GM18511 (cell line): ENCODE results near the gene NPM1.
"Not testable (repeated sequence)": the region's sequence is repeated elsewhere in the genome, so short reads cannot be mapped to it uniquely, and the experiment has no call there.

ENCODE experiments used
- ATAC-seq: cut with Tn5 transposase; IDR thresholded peaks from one replicate; pipeline ENCODE4 v1.9.1; 2021; ENCODE audit warnings: mild to moderate bottlenecking, moderate library complexity; ENCODE audit not compliant: unreplicated experiment

The NPM1 gene

GRCh38 chr5:171410181-171410580 is 22.5 kb downstream of the NPM1 start:
- no peak for ATAC-seq

DNA sequence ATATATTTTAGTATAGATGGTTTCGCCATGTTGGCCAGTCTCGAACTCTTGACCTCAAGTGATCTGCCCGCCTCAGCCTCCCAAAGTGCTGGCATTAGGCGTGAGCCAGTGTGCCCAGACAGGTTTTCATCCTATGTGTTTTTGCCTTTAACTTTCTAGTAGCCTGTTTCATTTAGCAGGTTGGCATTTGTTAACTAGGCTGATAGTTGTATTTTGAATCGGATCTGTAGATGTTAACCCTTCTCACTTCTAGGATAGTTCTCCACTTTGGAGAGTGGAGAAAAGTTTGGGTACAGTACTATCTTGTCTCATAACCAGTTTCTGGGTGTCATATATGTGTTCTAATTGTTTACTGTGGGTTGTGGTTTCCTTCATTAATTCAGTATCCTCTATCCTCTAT is 24.5 kb downstream of the NPM1 start:
- ATAC-seq: no peak

DNA sequence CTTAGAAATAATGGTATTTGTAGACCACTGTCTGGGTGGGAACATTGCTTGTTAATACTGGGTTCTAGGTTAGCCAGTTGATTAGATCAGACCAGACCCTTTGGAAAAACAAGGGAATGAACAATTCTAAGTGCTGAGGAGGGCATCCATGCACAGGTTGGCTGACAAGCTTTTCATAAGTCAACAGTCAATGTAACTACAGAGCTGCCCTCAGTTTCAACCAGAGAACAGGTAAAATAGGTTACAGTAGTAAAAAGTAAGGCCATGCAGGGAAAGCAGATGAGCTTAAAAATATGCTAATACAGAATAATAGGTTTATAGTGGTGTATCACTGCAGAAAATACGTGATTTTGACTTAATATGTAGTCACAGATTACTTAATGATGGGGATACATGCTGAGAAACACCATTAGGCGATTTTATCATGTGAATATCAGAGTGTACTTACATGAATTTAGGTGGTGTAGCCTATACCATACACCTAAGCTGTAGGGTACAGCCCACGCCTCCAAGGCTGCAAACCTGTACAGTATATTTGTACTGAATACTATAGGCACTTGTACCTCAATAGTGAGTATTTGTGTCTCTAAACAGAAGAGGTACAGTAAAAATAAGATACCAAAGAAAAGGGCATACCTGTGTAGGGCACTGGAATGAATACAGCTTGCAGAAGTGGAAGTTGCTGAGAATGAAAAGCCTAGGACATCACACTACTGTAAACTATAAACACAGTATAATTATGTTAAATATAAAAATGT is 25.7 kb downstream of the NPM1 start:
- no peak for ATAC-seq

GRCh38 chr5:171413993-171414392 is 26.3 kb downstream of the NPM1 start:
- ATAC-seq: not testable (repeated sequence)

DNA sequence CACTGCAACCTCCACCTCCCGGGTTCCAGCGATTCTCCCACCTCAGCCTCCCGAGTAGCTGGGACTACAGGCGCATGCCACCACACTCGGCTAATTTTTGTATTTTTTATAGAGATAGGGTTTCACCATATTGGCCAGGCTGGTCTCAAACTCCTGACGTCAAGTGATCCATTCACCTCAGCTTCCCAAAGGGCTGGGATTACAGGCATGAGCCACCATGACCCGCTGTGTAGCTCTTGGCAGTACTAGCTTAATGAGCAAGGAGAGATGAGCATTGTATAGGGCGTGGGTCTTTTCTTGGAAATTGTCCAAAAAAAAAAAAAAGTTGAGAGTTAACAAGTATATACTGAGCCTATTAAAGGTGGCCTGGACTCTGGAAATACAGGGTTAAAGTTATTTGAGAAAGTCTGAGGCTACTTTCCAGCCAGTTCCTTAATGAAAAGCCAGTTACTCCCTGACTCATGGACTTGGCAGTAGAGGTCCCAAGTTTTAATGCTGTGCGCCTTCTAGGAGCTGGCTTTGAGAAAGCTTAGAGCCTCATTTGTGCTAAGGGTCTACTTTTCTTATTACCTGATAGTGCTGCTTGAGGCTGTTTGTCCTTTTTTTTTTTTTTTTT is 27.6 kb downstream of the NPM1 start:
- ATAC-seq: no peak

DNA sequence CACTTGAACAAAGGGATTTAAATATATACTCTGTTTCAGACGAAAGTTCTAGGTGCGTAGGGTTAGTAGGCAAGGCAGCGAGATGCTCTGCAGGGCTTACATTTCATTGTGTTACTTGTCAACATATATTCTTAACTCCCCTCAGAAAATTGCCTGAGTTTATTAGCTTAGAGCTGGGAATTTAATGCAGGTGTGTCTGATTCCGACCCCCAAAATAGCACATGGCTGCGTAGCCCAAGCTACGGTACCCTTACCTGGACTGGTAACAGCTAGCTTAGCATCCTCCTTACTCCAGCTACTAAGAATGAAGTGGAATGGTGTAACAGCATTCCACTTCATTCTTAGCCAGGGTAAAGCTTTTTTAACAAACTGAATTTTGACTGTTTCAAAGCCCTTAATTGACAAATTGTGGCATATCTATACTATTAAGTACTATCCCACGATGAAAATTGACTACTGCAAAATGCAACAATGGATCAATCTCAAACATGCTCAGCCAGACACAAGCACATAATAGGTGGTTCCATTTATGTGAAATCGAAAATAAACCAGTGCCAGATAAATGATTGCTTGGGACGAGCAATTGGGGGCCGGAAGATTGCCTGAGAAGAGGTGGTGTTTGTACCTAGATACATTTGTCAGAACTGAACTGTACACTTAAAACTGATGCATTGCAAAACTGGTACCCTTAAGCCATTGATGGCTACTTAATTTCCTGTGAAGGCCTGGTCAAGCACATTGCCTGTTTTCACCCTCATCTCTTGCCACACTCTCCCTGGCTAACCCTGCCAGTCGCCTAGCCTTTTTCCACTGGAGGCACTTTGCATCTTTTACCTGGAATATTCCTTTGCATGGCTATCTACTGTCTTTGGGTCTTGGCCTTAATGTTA is 28.8 kb downstream of the NPM1 start:
- ATAC-seq: no peak

DNA sequence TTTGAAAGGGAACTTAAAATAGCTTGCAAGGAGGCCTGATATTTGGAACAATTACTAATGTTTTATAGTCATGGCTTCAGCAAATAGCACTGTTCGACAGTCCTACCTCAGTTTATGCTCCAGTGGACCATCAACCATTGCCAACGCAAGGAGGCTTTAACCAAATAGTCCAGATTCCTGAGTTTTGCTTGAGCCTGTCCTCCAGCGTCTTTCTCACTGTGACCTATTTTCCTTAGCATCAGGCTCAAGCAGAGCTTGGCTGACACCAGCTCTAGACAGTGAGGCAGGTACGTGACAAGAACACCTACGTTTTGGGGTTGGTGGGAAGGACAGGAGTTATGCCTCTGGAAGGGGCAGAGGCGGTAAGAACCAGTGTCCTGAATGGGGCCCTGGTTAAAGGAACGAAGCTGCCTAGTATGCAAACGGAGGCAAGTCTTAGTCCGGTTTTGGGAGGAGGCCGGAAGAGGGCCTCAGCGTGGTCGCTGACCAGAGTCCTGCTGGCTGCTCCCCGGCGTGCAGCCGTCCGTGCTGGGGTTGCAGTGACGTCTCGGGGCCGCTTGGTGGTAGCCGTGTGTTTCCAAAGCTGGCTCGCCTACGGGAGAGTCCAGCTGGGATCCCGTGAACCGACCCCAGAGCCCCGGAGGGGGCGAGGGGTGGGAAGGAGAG is 30.8 kb downstream of the NPM1 start:
- ATAC-seq: peak; percentile 80

DNA sequence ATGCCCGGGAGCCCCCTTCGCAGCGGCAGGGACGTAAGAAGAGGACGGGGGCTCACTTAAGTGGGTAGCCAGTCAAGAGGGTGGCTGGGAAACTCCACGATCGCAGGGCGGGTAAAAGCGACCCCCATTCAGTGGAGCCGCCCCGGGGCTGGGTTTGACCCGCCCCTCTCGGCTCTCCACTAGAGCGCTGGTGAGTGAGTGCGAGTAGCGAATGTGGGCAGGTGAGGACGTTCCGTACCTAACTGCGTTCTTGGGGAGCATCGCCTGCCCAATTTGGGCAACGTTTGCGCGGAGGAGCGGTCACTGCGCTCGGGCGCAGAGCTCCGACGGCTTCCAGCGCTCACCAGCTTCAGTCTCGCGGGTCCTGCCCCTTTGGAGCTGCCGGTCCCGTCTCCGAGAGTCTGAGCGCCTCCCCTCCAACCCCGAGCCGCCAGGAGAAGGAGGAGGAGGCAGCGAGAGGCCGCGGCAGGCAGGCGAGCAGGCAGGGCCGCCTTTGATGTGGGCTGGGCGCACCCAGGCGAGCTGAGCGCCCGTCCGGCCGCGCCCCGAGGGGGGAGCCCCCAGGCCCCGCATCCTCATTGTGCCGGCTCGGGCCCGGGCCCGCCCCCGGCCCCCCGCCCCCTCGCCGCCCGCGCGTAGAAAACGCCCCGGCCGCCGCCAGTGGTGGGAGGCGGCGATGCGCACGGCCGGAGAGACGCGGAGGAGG is 31.5 kb downstream of the NPM1 start, which contains the start of gene FGF18:
TSS of gene FGF18 (plus strand) at position 666 of the 706 bp plus-strand sequence. CDS start 553 bp downstream, outside the sequence.
- ATAC-seq: peak; percentile 51

GRCh38 chr5:171419688-171420430 is 32.2 kb downstream of the NPM1 start:
- peak; percentile 33 for ATAC-seq

GRCh38 chr5:171420431-171421241 is 33.0 kb downstream of the NPM1 start:
- ATAC-seq: no peak

GRCh38 chr5:171421331-171422262 is 33.9 kb downstream of the NPM1 start:
- ATAC-seq: no peak

- no peak for ATAC-seq
Measured at GRCh38 chr5:171422495-171422894, 34.8 kb downstream of the NPM1 start.

- ATAC-seq: no peak
Measured at GRCh38 chr5:171422902-171423663, 35.4 kb downstream of the NPM1 start.

GRCh38 chr5:171424726-171425125 is 37.1 kb downstream of the NPM1 start:
- ATAC-seq: no peak

- ATAC-seq: no peak
Measured at GRCh38 chr5:171425596-171426244, 38.1 kb downstream of the NPM1 start.

DNA sequence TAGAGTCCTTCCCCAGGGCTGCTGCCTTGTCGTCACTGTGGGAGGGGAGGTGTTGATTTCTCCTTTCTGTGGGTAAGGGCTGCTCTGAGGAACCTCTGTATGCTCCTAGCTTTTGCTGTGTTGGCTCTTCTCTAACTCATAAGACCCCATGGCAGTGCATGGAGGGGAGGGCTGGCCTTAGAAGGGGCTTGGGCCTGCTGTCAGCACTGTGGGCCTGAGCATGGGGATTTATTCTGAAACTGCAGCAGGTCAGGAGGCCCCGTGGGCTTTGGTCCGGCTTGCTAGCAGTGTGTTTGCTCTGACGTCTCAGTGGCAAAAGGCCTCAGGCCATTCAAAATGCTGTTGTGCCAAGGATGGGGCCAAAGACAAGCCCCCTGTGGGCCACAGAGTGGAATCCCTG is 38.6 kb downstream of the NPM1 start:
- ATAC-seq: no peak
